Measurements from ENCODE around the gene ITGA11. TPM values are rescaled to one million over a fixed set of nuclear protein-coding genes. Genes with fewer than 3 reads are reported as not detected.

Gene ITGA11
- total RNA-seq, 1 experiment from 2014 or later: 0.70 TPM

- Histone ChIP-seq H3K4me2 (no peak overlapping the region), H3F3A (ENCODE audit: insufficient read depth, low read depth) (no peaks in the 10 kb centered on the region), H3K27me3 (ENCODE audit: insufficient read depth, low read depth) (no peaks in the 10 kb centered on the region), H3K36me3 (ENCODE audit: low read depth) (no peaks in the 10 kb centered on the region), H3K4me3 (no peak overlapping the region), H3K9me3 (ENCODE audit: insufficient read depth, low read depth) (no peaks in the 10 kb centered on the region), H3K79me2 (ENCODE audit: low read depth) (no peaks in the 10 kb centered on the region), H3K4me1 (replicated peaks; ENCODE audit: insufficient read depth) (no peaks in the 10 kb centered on the region), H2AFZ (no peak overlapping the region), H4K20me1 (ENCODE audit: insufficient read depth) (no peaks in the 10 kb centered on the region), H3K9me2 (ENCODE audit: insufficient read depth) (no peaks in the 10 kb centered on the region), H3K27ac (no peak overlapping the region)
- no peak for TF ChIP-seq CTCF (conservative IDR thresholded peaks at IDR 0.05)
- TF ChIP-seq EZH2 (IDR thresholded peaks at IDR 0.05; ENCODE audit: low read depth): no peak
- ChIA-PET CTCF (no interaction called here), POLR2A (ENCODE audit: unreplicated experiment) (interaction anchor here (0.7 kb wide), 1 partner anchor 221 kb away, joined by 3 read pairs; no protein-coding TSS in a partner anchor)
- intact Hi-C loops (cut with micrococcal nuclease; ENCODE audit: unreplicated experiment): no loop called here
- no TSS peak for BruUV-seq (replicated peaks)
- DNase-seq: no peak
These were observed 117.4 kb downstream of the ITGA11 start for GRCh38 chr15:68314563-68314962.

DNA sequence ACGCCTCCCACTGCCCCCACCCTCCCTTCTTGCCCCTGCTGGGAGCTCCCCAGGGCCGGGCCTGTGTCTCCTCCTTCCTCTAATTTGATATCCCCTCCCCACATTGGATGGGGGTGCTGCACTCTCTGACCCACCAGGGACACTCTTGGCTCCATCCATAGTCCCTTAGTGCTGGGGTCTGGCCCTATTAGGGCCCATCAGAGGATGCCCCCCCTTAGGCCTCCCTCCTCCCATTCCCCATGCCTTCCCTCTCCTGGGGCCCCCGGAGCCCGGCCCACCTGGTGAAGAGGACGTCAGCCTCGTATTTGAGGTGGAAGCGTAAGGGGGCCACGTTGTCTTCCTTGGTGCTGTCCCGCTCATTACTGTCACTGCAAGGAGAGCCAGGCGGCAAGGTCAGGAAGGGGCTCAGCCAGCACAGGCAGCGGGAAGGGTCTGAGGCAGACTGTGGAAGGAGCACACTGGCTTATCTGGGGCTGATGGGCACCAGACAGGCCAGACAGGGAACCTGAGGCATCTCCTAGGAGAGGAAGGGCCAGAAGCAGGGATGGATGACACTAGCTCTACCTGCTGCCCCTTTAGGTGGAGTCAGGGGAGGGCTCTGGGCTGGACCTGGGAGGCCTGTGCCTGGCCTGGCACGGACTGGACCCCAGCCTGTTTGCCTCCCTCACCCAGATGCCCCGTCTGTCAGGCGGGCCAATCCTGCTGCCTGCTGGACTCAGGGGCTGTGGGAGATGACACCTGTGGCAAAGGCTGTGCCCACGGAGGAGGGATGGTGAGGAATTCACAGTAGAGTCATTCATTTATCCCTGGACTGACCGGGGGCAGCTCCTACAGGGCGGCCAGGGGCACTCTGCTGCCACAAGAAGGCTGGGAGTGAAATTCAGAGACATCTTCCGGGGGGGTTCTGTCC, 118.2 kb downstream of the ITGA11 start:
- H3K4me2 ChIP-seq: no peak overlapping the region
- no peaks in the 10 kb centered on the region for H3K9me3 ChIP-seq (ENCODE audit: insufficient read depth, low read depth)
- TF ChIP-seq EZH2 (IDR thresholded peaks at IDR 0.05; ENCODE audit: low read depth): no peak
- H3K9me2 ChIP-seq (ENCODE audit: insufficient read depth): no peaks in the 10 kb centered on the region
- no peaks in the 10 kb centered on the region for H3K27me3 ChIP-seq (ENCODE audit: insufficient read depth, low read depth)
- no peaks in the 10 kb centered on the region for H3K79me2 ChIP-seq (ENCODE audit: low read depth)
- H3K4me3 ChIP-seq: no peak overlapping the region
- no TSS peak for BruUV-seq (replicated peaks)
- no peak overlapping the region for H2AFZ ChIP-seq
- no peaks in the 10 kb centered on the region for H3F3A ChIP-seq (ENCODE audit: insufficient read depth, low read depth)
- ChIA-PET CTCF (no interaction called here), POLR2A (ENCODE audit: unreplicated experiment) (no interaction called here)
- no peaks in the 10 kb centered on the region for H3K36me3 ChIP-seq (ENCODE audit: low read depth)
- no peak for DNase-seq
- no peak overlapping the region for H3K27ac ChIP-seq
- intact Hi-C loops (cut with micrococcal nuclease; ENCODE audit: unreplicated experiment): no loop called here
- H4K20me1 ChIP-seq (ENCODE audit: insufficient read depth): no peaks in the 10 kb centered on the region
- H3K4me1 ChIP-seq (replicated peaks; ENCODE audit: insufficient read depth): no peaks in the 10 kb centered on the region

DNA sequence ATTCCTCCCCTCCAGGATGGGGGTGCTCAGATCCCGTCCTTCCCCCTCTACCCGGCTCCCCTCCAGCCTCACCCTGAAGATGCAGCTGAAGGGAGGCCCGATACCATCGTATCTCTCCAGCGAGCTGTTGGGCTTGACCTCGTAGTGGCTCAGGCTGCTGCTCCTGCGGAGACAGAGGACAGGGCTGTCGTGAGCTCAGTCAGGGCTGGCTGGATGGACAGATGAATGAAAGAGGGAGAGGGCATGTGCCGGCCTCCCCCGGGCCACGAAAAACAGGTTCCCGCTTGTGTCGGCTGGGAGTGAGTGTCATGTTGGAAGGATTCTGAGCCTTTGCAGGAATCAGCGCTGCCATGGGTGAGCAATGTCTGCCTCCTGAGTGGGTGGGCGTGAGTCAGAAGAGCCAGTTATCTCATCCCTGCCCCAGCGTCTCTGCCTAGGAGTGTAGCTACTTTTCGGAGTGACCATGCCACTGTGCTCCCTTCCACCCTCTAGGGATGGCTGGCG, 119.2 kb downstream of the ITGA11 start:
- no peak for DNase-seq
- no peaks in the 10 kb centered on the region for H3K27me3 ChIP-seq (ENCODE audit: insufficient read depth, low read depth)
- H3K4me2 ChIP-seq: no peak overlapping the region
- ChIA-PET POLR2A (ENCODE audit: unreplicated experiment) (no interaction called here), CTCF (no interaction called here)
- no peaks in the 10 kb centered on the region for H3K79me2 ChIP-seq (ENCODE audit: low read depth)
- no peaks in the 10 kb centered on the region for H4K20me1 ChIP-seq (ENCODE audit: insufficient read depth)
- no peaks in the 10 kb centered on the region for H3K9me3 ChIP-seq (ENCODE audit: insufficient read depth, low read depth)
- no peaks in the 10 kb centered on the region for H3K9me2 ChIP-seq (ENCODE audit: insufficient read depth)
- intact Hi-C loops (cut with micrococcal nuclease; ENCODE audit: unreplicated experiment): no loop called here
- no peak overlapping the region for H3K4me3 ChIP-seq
- H2AFZ ChIP-seq: no peak overlapping the region
- TF ChIP-seq CTCF (conservative IDR thresholded peaks at IDR 0.05) (no peak), EZH2 (IDR thresholded peaks at IDR 0.05; ENCODE audit: low read depth) (no peak)
- H3K4me1 ChIP-seq (replicated peaks; ENCODE audit: insufficient read depth): no peaks in the 10 kb centered on the region
- H3K27ac ChIP-seq: no peak overlapping the region
- H3F3A ChIP-seq (ENCODE audit: insufficient read depth, low read depth): no peaks in the 10 kb centered on the region
- no peaks in the 10 kb centered on the region for H3K36me3 ChIP-seq (ENCODE audit: low read depth)
- BruUV-seq (replicated peaks): no TSS peak

All from PC-9 (cell line).